Loucy (cell line): ENCODE results near the gene SPTLC3.

Experiments
- H2AFZ ChIP-seq: fragments of 200-600 bp; sonication (generic); 2 replicates; pipeline ENCODE4 v1.6.0; 2016; ENCODE audit warnings: antibody characterized with exemption, mild to moderate bottlenecking, low read length, moderate library complexity
- H3F3A ChIP-seq: fragments of 200-600 bp; 2 replicates; pipeline ENCODE4 v1.6.0; 2016; ENCODE audit warnings: antibody characterized with exemption, low read depth, mild to moderate bottlenecking
- H3K27me3 ChIP-seq: fragments of 200-600 bp; sonication (generic); 2 replicates; pipeline ENCODE4 v1.6.1; 2014; ENCODE audit warnings: low read length, mild to moderate bottlenecking; ENCODE audit not compliant: insufficient read depth, poor library complexity, severe bottlenecking
- H3K36me3 ChIP-seq: fragments of 200-600 bp; sonication (generic); 2 replicates; pipeline ENCODE4 v1.6.1; 2016; ENCODE audit warnings: low read length; ENCODE audit not compliant: insufficient read depth
- H3K4me1 ChIP-seq: fragments of 200-600 bp; sonication (generic); 2 replicates; pipeline ENCODE4 v1.5.1; 2014; ENCODE audit warnings: low read length, mild to moderate bottlenecking; ENCODE audit not compliant: insufficient read depth, poor library complexity, severe bottlenecking
- H3K4me2 ChIP-seq: fragments of 200-600 bp; sonication (generic); 2 replicates; pipeline ENCODE4 v1.6.0; 2014; ENCODE audit warnings: antibody characterized with exemption, low read length, low read depth, mild to moderate bottlenecking; ENCODE audit not compliant: poor library complexity, severe bottlenecking
- H3K4me3 ChIP-seq: fragments of 200-600 bp; sonication (generic); 2 replicates; pipeline ENCODE4 v1.5.1; 2014; ENCODE audit warnings: low read length, mild to moderate bottlenecking, mixed read lengths; ENCODE audit not compliant: poor library complexity, severe bottlenecking
- H3K79me2 ChIP-seq: fragments of 200-600 bp; sonication (generic); 2 replicates; pipeline ENCODE4 v1.6.1; 2014; ENCODE audit warnings: low read length; ENCODE audit not compliant: insufficient read depth
- H3K9ac ChIP-seq: fragments of 200-600 bp; sonication (generic); 2 replicates; pipeline ENCODE4 v1.6.0; 2014; ENCODE audit warnings: mild to moderate bottlenecking, low read depth, low read length, moderate library complexity; ENCODE audit not compliant: poor library complexity, severe bottlenecking
- H3K9me2 ChIP-seq: fragments of 200-600 bp; sonication (generic); replicated peaks from 2 replicates; pipeline ENCODE4 v1.6.1; 2016; ENCODE audit warnings: low read depth, low read length, mixed read lengths
- H3K9me3 ChIP-seq: fragments of 200-600 bp; sonication (generic); 2 replicates; pipeline ENCODE4 v1.6.1; 2014; ENCODE audit warnings: mild to moderate bottlenecking, antibody characterized with exemption, low read length, low read depth; ENCODE audit not compliant: insufficient read depth
- H4K20me1 ChIP-seq: fragments of 200-600 bp; sonication (generic); 2 replicates; pipeline ENCODE4 v1.6.0; 2014; ENCODE audit warnings: antibody characterized with exemption, low read length, mild to moderate bottlenecking; ENCODE audit not compliant: insufficient read depth, poor library complexity, severe bottlenecking
- CTCF ChIP-seq: fragments of 200-600 bp; sonication (generic); conservative IDR thresholded peaks from 2 replicates; pipeline ENCODE4 v1.5.1; 2014; ENCODE audit warnings: mild to moderate bottlenecking, antibody characterized with exemption, low read length
- EZH2phosphoT487 ChIP-seq: fragments of 200-600 bp; IDR thresholded peaks from 2 replicates; pipeline ENCODE4 v1.6.1; 2018; ENCODE audit warnings: antibody characterized with exemption, mild to moderate bottlenecking, moderate library complexity, borderline replicate concordance

Gene SPTLC3

GRCh38 chr20:13013411-13013810 lies 4.6 kb downstream of the SPTLC3 start:
- H3K4me2 ChIP-seq = no peak overlapping the region

GRCh38 chr20:13017235-13017634 lies 8.5 kb downstream of the SPTLC3 start:
- H3K4me3 ChIP-seq = no peak overlapping the region
- H3F3A ChIP-seq = no peaks in the 10 kb centered on the region
- no peaks in the 10 kb centered on the region for H3K27me3 ChIP-seq
- H3K9me3 ChIP-seq = no peaks in the 10 kb centered on the region; the same call in 1 of the 2 replicates
- no peaks in the 10 kb centered on the region for H4K20me1 ChIP-seq
- H3K4me1 ChIP-seq = no peaks in the 10 kb centered on the region
- H3K79me2 ChIP-seq = no peaks in the 10 kb centered on the region
- H2AFZ ChIP-seq = no peak overlapping the region
- no peak overlapping the region for H3K9ac ChIP-seq
- no peaks in the 10 kb centered on the region for H3K9me2 ChIP-seq
- no peak for TF ChIP-seq CTCF
- TF ChIP-seq EZH2phosphoT487 = no peak
- H3K36me3 ChIP-seq = no peaks in the 10 kb centered on the region
- H3K4me2 ChIP-seq = no peak overlapping the region

More at GRCh38 chr20:13013411-13013810, 4.6 kb downstream of the SPTLC3 start:
- Histone ChIP-seq H4K20me1 (no peaks in the 10 kb centered on the region), H2AFZ (no peak overlapping the region), H3K4me3 (no peak overlapping the region), H3K9me3 (no peaks in the 10 kb centered on the region), H3K9me2 (no peaks in the 10 kb centered on the region), H3K79me2 (no peaks in the 10 kb centered on the region), H3K9ac (no peak overlapping the region), H3K27me3 (no peaks in the 10 kb centered on the region), H3F3A (no peaks in the 10 kb centered on the region), H3K4me1 (peaks cover 7% of the 10 kb centered on the region), H3K36me3 (no peaks in the 10 kb centered on the region)
- TF ChIP-seq CTCF = no peak
- no peak for TF ChIP-seq EZH2phosphoT487

GRCh38 chr20:13017883-13018535 lies 9.2 kb downstream of the SPTLC3 start:
- no peaks in the 10 kb centered on the region for H3K36me3 ChIP-seq
- no peaks in the 10 kb centered on the region for H3F3A ChIP-seq
- H4K20me1 ChIP-seq = no peaks in the 10 kb centered on the region
- no peak overlapping the region for H3K4me2 ChIP-seq
- H3K9ac ChIP-seq = no peak overlapping the region
- no peaks in the 10 kb centered on the region for H3K4me1 ChIP-seq
- TF ChIP-seq EZH2phosphoT487 (no peak), CTCF (no peak)
- no peak overlapping the region for H3K4me3 ChIP-seq
- H3K9me2 ChIP-seq = no peaks in the 10 kb centered on the region
- no peaks in the 10 kb centered on the region for H3K27me3 ChIP-seq
- no peak overlapping the region for H2AFZ ChIP-seq
- H3K9me3 ChIP-seq = no peaks in the 10 kb centered on the region; the same call in 1 of the 2 replicates
- no peaks in the 10 kb centered on the region for H3K79me2 ChIP-seq
